GM18499 (cell line): ENCODE measurements around the gene TRIM17.

Experiments used
- ATAC-seq: cut with Tn5 transposase; IDR thresholded peaks from one replicate; pipeline ENCODE4 v1.9.1; 2021; ENCODE audit warnings: moderate number of reproducible peaks; ENCODE audit not compliant: insufficient read depth, unreplicated experiment

The TRIM17 gene

DNA sequence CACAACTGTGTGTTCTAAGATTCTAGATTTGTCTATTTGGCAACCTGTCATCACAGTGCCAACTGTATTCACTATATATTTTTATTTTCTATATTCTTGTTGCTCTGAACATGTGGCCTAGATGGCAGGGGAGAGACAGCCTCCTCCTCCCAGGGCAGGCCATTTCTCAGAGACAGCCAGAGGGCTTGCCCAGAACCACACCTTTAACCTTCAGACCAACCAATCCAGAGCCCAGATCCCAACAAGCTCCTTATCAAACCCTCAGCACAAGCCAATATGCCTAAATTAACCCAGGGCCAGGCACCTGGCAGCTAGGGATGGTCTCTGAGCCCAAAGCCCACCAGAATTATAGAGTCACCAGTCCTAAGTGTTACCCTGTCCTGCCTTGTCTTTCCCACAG is 29.3 kb downstream of the TRIM17 start:
- ATAC-seq: no peak

DNA sequence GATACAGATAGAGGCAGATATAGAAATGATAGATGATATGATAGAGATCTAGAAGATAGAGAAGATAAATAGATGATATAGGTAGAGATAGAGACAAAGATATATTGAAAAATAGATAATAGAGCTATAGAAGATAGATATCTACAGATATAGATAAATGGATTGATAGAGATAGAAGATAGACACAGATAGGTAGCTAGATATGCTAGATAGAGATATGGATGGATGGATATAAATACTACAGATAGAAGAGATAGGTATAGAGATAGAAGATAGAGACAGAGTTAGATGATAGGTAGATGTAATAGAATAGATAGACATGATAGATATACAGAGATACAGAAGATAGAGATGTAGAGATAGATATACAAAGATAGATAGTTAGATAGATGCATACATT is 31.4 kb downstream of the TRIM17 start:
- no peak for ATAC-seq

DNA sequence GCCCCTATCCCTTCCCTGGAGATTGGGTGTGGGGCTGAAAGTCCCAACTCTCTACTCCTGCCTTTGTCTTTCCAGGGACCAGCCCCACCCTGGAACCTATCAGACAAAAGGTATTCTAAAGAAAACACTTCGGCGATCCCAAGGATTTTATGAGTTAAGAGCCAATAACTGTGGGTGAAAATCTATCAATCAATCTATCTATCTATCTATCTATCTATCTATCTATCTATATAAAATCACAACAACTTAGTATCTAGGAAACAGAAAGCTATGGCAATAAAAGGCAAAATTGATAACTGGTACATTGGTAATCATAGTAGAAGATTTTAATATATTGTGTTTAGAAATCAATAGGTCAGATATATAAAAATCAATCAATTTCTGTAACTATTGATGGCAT is 32.9 kb downstream of the TRIM17 start:
- no peak for ATAC-seq

DNA sequence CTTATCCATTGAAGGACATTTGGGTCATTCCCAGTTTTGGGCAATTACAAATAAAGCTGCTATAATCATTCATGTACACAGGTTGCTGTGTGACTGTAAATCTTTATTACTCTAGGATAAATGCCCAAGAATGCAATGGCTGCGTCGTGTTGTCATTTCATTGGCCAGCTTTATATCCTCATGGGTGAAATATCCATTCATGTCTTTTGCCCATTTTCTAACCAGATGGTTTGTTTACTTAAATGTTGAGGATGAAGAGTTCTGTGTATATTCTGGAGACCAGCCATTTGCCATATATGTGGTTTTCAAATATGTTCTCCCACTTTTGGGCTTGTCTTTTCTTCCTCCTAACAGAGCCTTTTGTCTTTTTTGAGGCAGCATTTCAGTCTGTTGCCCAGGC is 35.3 kb downstream of the TRIM17 start:
- ATAC-seq: no peak

DNA sequence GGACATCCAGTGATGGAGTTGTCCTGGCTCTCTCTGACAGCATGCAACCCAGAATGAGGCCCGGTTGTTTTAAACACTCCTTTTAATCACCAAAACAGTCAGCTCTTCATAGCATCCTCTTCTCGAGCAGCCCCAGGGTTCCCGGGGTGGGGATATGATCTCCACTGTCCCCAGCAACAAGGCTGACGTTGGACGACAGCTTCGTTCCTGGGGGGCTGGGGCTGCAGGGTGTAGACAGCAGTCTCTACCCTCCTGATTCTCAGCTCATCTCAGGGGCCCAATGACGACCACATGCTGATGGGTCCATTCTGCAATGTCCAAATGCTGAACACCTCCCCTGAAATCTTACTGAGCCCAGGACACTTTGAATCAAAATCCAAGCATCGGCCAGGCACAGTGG is 37.0 kb downstream of the TRIM17 start:
- ATAC-seq: no peak

DNA sequence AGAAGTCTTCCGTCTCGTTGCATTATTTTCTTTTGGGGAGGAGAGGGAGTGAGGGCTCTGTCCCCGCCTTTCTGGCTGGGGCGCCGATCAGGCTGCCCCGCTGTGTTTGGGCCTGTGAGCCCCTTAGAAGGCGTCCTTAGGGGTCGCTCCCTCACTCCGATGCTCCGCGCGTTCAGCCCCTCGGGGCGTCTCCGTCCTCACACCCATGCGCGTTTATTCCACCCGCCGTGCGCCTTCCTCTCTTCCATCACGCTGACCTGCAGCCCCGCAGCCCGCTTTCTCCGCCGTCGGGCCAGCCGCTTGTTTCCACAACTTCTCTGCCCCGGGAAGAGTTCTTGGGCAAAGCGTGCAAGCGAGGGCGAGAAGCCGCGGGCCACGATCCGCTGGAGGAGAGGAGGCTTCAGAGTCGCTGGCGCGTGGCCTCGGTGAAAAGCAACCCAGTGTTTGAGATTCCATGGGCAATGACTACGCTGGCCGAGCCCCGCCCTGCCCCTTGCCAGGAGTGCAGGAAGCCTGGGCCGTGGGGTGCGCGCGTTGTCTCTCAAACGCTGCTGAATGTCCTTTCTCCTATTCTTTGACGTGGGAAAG is 37.7 kb downstream of the TRIM17 start:
- no peak for ATAC-seq

DNA sequence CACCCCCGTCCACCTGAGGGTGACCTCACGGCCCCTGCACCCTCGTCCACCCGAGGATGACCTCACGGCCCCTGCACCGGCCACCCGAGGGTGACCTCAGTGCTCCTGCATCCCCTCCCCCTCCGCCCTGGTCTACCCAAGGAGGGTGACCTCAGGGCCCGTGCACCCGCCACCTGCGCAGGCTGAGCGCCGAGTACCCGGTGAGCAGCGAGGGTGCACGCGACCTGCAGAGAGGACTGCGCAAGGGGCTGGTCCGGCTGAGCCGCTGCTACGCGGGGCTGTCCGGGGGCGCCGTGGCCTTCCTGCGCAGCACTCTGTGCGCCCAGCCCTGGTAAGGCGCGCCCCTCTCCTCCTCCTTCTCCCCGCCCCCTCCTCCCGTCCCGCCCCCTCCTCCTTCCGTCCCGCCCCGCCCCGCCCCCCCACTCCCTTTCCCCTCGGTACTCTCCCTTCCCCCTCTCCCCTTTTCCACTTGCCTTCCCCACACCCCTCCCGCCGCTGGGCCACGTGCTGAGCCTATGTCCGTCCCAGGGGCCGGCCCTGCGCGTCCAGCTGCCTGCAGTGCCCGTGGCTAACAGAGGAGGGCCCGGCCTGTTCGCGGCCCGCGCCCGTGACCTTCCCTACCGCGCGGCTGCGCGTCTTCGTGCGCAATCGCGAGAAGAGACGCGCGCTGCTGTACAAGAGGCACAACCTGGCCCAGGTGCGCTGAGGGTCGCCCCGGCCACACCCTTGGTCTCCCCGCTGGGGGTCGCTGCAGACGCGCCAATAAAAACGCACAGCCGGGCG is 38.4 kb downstream of the TRIM17 start:
- no peak for ATAC-seq

DNA sequence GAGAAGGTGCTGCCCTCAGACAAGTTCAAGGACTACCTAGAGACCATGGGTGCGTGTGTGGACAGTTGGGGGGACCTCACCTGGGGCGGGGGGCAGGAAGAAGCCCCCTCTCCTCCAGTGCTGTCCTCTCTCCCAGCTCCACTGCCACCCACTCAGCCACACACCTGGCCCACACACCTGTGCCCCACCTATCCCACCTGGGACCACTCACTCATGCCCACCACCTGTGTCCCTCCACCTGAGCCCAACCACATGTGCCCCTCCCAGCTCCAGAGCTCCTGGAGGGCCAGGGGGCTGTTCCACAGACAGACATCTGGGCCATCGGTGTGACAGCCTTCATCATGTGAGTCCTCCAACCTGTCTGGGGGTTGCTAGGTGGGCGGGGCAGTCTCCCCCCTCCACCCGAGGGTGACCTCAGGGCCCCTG is 39.0 kb downstream of the TRIM17 start:
- no peak for ATAC-seq

DNA sequence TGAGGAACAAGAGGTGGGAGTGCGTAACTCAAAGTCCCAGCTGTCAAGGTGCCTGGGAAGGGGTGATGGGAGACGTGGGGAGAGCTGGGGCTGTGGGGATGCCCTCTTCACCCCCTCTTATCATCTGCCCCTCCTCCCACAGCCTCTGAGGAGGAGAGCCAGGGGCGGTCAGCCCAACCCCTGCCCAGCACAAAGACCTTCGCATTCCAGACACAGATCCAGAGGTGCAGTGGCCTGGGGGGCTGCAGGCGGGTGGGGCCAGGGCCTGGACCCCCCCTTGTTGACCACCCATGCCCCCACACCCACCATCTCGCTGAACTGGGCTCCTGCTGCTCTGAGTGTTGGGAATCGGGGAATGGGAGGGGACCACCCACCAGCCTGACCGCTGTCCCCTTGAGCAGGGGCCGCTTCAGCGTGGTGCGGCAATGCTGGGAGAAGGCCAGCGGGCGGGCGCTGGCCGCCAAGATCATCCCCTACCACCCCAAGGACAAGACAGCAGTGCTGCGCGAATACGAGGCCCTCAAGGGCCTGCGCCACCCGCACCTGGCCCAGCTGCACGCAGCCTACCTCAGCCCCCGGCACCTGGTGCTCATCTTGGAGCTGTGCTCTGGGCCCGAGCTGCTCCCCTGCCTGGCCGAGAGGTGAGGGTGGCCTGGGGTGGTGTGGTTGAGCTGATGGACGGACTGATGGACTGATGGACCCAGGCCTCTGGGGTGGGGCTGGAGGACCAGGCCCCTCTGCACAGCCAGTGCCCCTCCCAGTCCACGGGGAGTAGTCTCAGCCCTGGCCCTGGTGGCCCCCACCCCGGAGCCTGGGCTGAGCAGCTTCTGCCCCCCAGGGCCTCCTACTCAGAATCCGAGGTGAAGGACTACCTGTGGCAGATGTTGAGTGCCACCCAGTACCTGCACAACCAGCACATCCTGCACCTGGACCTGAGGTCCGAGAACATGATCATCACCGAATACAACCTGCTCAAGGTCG is 39.7 kb downstream of the TRIM17 start:
- no peak for ATAC-seq

DNA sequence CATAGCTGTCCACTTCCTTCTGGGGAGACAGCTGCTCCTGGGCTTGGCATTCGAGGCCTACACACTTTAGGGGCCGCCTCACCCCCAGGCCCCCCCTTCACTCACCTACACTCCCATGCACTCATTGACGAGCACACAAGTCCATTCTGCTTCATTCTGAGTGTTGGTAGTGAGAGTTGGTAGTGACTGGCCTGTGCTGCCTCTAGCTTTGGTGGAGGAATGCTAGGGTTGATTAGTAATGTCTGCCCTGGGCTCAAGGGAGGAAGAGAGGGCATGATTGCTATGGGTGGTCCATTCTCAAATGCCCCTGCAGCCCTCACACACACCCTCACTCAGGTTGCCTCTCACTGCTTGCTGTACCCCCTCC is 40.4 kb downstream of the TRIM17 start:
- no peak for ATAC-seq

DNA sequence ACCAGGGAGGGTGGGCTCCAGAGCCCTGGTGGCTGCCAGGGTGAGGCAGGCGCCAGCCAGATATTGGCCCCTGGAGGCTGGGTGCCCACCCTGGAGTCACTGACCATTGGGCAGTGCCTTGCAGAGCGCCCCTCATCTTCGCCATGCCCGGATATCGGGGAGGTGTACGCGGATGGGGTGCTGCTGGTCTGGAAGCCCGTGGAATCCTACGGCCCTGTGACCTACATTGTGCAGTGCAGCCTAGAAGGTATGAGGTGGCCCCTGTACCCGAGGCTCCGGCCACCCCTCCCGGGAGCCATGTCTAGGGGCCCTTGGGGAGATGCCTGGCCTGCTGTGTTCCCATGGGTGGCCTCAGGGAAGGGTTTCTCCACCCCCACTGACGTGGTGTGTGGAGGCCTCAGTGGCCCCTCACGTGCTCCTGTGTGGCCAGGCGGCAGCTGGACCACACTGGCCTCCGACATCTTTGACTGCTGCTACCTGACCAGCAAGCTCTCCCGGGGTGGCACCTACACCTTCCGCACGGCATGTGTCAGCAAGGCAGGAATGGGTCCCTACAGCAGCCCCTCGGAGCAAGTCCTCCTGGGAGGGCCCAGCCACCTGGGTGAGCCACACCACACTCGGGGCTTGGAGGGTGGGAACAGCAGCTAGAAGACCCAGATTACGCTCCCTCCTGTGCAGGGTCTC is 40.9 kb downstream of the TRIM17 start:
- no peak for ATAC-seq

DNA sequence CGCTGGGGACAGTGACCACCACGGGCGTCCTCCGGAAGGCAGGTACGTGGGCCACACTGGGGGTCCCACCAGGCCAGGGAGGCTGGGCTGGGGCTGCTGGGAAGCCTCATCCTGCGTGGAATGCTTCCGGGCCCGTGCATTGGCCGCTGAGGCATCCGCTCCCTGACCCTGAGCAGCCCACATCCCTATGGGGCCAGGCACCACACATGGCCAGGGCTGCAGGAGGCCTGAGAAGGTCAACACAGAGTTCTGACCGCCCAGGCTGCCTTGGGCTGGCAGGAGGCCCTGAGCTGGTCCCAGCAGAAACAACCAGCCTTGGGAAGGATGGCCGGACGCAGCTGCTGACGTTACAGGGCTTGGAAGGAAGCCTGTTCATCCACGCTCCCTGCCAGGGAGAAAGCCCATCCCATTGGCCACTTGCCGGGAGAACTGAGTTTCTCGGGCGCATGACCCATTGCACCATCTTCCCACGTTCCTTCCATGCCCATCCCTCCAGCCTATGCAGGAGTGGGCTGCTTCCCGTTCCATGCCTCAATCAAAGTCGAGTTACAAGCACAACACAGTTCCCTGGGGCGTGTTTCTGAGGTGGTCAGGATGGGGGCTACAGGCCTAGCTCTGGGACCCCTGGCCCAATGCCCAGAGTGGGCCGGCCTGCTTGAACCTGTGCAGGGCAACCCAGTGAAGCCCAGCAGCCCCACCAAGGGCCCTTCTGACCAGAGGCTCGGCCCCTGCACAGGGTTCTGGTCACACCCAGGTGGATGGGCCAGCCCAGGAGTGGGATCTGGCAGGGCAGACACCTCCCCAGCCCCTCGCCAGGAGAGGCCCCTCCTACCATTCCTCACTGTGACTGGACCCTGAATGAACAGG is 41.7 kb downstream of the TRIM17 start:
- no peak for ATAC-seq

DNA sequence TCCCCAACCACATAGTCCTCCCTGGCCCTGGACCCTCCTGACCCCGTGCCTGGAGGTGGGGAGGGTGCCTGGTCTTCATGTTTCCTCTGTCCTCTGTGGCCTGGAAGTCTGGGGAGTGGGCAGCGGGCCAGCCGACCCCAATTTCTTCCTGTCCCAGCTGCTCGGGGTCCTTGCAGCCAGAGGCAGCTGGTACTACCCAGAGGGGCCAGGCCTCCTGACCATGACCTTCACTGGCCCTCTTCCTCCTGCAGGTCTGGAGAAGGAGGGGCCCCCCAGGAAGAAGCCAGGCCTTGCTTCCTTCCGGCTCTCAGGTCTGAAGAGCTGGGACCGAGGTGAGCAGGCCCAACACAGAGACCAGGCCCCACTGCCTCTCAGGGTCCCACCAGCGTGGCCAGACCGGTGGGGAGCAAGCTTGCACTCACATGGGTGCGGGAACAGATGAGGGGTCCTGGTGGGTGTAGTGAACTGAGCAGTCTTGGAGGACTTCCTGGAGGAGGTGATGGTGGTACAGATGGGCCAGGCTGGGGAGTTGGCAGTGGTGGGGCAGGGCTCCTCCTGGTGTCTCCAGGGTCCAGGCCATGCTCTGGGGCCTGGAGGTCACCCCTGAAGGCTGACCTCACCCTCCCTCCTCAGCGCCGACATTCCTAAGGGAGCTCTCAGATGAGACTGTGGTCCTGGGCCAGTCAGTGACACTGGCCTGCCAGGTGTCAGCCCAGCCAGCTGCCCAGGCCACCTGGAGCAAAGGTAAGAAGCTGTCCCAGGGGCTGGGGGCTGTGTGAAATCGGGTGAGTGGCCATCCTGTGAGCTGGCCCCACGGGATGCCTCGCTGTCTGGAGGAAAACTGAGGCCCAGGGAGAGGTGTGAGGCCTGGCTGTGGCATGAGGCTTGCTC is 42.7 kb downstream of the TRIM17 start:
- no peak for ATAC-seq

DNA sequence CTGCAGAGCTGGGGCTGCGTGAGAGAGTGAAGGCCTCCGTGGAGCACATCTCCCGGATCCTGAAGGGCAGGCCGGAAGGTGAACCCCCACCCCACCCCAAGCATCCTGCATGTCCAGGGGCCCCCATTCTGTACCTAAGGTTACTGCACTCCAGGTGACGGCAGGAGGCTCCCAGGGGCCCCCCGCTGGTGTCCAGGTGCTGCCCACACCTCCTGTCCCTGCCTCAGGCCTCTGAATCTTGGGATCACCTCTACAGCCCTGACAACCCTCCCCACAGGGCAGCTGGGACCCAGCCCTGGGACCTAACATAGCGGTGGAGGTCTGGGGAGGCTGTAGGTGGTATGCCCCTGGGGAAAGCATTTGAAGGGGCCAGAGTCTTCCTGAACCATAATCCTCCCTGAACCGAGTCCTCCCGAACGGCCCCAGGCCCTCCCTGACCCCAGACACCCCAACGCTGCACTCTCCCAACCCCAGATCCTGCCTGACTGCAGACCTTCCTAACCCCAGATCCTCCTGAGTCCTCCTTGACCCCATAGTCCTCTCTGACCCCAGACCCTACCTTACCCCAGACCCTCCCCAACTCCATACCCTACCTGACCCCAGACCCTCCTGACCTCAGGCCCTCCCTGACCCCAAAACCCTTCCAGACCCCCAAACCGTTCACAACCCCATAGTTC is 43.5 kb downstream of the TRIM17 start:
- ATAC-seq: no peak

DNA sequence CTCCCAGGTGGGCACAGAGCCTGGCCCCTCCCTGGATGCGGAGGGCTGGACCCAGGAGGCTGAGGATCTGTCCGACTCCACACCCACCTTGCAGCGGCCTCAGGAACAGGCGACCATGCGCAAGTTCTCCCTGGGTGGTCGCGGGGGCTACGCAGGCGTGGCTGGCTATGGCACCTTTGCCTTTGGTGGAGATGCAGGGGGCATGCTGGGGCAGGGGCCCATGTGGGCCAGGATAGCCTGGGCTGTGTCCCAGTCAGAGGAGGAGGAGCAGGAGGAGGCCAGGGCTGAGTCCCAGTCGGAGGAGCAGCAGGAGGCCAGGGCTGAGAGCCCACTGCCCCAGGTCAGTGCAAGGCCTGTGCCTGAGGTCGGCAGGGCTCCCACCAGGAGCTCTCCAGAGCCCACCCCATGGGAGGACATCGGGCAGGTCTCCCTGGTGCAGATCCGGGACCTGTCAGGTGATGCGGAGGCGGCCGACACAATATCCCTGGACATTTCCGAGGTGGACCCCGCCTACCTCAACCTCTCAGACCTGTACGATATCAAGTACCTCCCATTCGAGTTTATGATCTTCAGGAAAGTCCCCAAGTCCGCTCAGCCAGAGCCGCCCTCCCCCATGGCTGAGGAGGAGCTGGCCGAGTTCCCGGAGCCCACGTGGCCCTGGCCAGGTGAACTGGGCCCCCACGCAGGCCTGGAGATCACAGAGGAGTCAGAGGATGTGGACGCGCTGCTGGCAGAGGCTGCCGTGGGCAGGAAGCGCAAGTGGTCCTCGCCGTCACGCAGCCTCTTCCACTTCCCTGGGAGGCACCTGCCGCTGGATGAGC is 44.3 kb downstream of the TRIM17 start:
- ATAC-seq: no peak

DNA sequence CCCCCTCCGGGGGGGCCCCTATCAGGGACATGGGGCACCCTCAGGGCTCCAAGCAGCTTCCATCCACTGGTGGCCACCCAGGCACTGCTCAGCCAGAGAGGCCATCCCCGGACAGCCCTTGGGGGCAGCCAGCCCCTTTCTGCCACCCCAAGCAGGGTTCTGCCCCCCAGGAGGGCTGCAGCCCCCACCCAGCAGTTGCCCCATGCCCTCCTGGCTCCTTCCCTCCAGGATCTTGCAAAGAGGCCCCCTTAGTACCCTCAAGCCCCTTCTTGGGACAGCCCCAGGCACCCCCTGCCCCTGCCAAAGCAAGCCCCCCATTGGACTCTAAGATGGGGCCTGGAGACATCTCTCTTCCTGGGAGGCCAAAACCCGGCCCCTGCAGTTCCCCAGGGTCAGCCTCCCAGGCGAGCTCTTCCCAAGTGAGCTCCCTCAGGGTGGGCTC is 44.9 kb downstream of the TRIM17 start:
- no peak for ATAC-seq
